NCI-H2081 treated with DMSO at 0.1 percent for 48 hours (cell line): ENCODE measurements around the gene ABCA1.
"Not testable (repeated sequence)": the region's sequence is repeated elsewhere in the genome, so short reads cannot be mapped to it uniquely, and the experiment has no call there.

Experiments
- DNase-seq: peaks from one replicate; lab custom pipeline; 2025; lab: John Stamatoyannopoulos, UW

ABCA1 gene

DNA sequence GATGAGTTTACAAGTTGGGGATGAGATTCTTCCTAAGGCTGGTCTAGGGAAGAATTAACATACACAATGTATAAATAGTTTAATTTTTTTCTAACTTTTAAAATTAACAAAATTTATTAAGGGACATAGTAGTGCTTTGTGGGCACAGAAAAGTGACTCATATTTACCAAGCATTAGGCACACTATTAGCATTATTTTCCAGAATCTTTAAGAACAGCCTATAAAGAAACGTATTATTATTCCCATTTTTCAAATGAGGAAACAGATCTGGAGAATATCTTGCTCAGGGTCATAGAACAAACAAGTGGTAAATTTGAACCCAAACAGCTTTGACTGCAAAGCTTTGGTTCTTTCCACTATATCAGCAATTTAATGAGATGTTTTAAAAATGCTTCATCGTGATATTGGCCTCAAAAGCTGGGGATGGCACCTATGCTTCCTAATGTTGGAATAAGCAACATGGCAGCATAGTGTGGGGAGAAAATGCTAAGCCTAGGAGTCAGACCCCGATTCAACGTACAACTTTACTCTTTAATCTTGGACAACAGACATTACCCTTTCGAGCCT lies 55.9 kb downstream of the ABCA1 start:
- DNase-seq = no peak

DNA sequence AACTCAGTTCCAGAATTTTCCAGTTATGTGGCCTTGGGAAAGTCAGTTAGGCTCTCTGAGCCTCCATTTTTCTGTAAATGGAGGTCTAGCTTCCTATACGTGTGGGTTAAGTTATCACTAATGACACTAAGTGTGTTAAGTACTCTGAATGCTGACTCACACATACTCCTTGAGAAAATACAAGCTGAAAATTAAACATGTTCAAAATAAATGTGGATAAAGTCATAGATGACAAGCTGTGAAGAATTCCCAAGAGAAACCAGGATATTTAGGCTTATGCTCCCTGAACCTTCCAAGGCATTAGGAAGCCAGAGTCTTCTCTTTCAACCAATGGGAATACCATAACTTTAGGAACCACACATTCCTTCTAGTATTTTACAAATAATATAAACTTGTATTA lies 58.1 kb downstream of the ABCA1 start:
- DNase-seq = no peak

DNA sequence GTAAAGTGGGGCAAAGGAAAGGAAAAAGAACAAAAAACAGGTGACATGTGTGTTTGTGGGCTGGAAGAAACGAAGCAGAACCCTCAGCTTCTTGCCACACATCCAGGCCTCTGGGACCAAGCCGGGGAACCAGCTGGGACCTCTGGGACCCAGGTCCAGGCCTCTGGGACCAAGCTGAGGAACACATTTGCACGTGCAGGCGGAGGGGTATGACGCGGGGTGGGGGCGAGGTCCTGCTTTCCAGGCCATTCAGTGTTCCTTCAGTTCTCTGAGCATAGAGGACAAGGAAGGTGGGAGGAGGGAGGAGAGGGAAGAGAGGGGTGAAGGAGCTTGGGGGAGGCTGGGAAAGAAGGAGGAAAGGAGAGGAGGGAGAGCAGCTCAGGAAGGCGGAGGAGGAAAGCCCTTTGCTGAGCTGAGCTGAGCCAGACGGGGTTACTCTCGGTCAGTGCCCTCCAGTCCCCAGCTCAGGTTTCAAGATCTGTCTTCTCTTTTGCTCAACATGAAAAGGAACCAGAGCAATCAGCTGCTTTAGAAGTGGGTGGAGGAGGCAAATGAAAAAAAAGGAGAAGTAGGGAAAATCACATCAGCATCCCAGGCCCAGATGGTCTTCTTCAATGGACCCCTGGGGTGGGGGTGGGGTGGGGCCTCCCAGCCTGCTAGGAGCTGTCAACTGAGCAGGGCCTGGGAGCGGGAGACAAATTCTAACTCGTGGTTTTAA lies 59.1 kb downstream of the ABCA1 start:
- no peak for DNase-seq

DNA sequence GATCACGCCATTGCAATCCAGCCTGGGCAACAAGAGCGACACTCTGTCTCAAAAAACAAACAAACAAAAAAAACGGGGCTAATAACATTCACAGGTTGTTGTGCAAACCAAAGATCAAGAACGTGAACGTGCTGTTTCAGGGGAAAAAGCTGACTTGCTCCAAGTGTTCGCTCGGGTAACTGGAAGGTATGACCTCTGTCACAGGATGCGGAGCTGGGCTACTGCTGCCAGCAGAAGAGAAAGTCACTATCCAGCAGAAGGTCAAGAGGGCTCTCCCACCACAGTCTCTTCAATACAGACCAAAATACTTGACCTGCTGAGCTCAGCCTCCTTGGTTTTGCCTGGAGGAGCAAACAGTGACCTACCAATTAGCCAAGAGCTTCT lies 59.7 kb downstream of the ABCA1 start:
- DNase-seq = no peak

DNA sequence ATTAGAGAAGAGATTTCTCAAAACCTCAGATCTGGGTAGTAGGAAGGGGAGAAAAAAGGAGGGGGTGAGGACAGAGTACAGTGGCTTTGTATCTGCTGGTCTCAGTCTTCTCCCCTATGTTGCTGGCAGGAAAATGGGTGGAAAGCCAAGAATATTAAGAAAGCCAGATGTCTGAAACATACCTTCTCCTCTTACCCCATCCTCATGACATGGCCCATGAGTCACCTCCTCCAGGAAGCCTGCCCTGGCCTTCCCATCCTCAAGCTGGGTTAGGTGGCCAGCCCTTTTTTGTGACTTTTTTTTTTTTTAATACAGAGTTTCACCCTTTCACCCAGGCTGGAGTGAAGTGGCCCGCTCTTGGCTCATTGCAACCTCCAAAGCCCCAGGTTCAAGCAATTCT lies 61.8 kb downstream of the ABCA1 start:
- no peak for DNase-seq

DNA sequence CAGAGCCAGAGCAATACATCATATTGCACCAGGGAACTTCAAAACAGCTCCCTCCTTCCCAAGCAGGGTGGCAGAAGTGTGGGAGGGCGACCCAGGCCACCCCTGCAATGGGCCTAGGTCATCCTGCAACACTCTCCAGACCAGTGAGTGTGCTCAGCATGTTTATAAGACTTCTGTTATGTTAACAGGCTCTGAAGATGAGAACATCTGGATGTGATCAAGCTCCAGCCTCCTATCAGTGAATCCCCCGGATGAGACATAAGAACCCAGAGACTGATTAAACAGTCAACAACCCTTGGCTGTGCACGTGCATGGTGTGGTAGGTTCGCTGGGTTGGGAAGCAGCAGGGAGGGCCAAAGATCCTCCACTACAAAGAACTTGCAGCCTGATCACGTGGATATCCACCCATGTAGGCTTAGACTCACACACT lies 63.3 kb downstream of the ABCA1 start:
- DNase-seq = no peak

DNA sequence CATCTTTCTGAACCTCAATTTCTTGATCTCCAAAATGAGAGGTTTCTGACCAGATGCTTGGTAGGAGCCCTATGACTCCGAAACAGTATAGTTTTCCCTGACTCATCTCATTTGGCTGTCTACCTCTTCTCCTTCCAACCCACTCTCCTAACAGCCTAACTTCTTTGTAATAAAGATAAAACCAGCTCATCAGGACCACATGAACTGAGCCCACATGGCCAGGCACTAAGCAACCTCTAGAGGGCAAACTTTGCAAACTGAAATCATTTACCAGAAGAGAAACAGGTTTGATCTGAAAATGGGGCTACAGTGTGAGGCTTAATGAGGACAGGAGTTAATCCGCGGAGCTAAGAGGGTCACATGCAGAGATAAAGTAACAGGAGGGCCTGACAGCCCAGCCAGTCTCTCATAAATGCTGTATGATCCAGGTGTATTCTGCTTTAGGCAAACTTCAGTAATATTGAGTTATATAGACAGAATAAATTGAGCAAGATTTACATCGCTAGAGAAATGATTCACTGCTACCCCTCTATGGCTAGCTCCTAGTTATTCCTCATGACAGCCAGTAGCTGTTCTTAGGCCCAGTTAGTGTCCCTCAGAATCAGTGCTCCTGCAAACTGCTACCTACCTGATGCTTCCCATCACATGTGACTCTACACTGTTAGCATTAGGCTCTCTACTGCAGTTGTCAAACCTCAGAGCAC lies 64.6 kb downstream of the ABCA1 start:
- DNase-seq = peak; percentile 74

DNA sequence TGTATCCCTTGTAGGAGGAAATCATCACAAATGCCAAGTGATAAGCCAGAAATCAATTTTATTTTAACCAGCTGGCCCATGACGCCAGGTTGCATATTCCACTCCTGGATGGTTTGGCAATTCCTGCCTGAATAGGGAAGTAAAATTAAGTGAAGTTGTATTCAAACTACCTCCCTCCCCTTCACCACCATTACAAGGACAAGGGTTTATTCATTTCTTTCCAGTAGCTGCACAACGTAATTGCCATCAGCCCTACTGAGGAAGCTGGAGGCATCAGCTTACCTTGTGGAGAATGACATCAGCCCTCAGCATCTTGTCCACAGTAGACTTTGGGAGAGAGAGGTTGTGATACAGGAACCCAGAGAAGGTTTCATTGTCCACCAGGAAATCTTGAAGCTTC lies 66.6 kb downstream of the ABCA1 start:
- no peak for DNase-seq

DNA sequence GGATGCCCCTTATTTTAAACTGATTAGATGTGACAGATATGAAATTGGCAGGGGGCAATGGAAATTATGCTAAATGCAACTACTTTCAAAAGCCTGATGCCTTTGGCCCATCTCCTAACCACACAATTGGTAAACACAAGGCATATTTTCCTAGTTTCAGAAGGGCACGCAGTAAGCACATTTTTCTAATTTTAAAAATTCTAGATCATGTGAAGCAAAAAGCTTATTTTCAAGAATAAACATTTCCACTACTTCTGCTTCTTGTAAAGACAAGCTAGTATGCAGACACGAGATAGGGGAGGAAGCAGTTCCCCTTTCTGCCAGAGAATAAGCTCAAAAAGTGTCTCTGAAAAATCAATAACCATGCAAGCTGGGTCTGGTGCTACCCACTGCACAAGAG lies 67.7 kb downstream of the ABCA1 start:
- DNase-seq = no peak

DNA sequence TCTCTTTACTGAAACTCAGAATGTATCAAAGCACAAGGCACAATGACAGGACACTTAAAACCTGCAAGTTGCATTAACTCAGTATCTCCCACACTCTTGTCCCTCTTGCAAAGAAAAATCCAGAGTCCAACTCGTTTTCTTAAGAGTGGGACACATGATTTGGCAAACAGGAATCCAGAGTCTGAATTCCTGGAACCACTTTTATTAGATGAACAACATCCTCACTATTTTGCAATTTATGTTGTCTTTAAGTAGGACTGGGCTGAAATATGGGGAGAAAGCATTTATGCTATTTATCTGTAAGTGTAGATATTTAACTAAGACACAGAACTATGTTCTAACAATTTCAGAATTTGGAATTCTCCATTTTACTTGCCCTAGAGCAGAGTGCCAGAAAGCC lies 69.1 kb downstream of the ABCA1 start:
- DNase-seq = no peak

DNA sequence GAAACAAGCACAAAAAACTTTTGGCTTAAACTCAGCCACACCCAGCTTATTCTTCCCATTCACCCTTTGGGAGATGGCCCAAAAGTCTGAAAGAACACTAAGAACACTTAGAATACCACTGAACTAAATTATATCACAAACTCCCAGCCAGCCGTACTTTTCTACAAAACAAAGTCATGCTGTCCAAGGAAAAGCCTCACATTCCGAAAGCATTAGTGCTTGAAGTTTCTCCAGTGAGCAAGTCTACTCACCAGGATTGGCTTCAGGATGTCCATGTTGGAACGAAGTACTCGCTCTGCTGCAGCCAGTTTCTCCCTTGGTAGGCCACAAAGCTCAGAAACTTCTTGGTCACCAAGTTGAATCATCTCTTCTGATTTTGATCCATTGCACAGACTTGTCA lies 69.7 kb downstream of the ABCA1 start:
- no peak for DNase-seq

DNA sequence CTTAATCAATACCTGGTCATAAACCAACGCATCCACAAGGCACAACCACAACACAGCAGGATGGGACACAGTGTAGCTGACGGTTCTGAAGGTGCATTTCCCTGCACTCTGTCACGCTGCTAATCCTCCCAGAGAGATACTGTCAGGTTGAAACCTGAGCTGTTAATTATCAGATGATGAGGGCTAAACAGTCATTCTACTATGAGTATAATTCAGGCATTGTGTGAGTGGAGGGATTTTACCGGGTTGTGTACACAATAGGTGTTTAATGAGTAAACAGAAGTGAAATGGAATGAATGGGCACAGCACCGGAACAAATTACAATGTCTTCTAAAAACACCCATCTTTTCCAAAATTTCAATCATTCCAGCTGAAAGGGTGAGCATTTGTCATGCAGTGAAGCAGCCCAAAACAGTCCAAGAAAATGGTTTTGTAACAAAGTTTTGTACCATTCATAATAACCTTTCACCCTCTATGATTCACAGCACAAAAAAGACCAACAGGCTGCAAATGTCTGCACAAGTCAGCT lies 71.5 kb downstream of the ABCA1 start:
- DNase-seq = peak; percentile 89

DNA sequence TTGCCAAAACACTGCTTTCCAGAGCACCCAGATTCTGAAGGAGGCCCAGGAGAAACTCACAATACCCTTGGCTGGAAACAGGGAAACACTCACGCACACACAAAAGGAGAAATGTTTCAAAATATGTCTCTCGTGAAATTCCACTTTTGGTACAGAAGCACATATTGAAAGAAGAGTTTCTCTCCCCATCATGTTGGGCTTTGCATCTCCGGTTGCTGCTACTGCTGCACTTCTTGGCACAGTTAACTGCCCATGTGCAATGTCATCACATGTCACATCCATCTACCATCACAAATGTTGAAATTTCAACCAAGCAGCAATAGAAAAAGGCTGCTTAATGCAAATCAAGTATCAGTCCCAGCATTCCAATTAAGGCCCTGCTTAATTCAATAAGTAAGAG lies 72.1 kb downstream of the ABCA1 start:
- DNase-seq = no peak

DNA sequence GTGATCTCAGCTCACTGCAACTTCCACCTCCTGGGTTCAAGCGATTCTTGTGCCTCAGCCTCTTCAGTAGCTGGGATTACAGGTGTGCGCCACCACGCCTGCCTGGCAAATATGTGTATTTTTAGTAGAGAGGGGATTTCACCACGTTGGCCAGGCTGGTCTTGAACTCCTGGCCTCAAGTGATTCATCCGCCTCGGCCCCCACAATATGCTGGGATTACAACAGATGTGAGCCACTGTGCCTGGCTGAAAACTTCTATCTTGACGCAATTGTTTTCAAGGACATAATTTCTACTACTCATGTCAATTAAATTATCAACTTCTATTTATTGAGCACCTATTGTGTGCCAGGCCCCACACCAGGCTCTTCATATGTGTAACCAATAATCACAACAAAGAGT lies 72.7 kb downstream of the ABCA1 start:
- not testable (repeated sequence) for DNase-seq

DNA sequence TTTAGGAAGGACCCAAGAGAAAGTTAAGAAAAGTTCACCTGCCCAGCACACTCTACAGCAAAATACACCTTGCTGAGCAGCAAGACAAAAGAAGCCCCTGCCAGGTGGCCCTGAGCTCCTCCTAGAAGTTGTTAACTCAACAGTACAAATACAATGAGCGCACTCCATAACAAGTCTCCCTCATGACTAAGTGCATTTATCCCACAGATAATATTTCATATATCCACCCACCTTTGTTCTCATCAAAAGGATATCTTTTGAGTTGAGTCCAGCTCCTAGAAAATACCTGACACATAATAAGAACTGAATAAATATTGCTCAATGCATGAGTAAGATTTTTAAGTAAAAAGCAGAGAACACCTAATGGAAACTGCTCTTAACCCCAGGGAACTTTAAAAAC lies 73.3 kb downstream of the ABCA1 start:
- DNase-seq = no peak

DNA sequence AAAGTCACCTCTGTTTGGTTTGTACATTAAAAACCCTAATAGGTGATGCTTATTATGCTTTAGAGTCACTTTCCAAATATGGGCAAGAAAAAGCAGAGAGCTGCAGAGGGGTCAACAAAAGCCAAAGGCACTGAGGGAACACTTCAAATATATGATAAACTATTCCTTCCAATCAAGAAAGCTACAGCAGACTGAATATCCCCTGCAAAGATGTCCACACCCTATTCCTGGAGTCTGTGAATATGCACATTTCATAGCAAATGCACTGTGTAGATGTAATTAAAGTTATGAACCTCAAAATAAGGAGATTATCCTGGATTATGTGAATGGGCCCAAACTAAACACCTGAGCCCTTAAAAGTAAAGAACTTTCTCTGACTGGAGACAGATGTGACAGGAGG lies 74.3 kb downstream of the ABCA1 start:
- no peak for DNase-seq

DNA sequence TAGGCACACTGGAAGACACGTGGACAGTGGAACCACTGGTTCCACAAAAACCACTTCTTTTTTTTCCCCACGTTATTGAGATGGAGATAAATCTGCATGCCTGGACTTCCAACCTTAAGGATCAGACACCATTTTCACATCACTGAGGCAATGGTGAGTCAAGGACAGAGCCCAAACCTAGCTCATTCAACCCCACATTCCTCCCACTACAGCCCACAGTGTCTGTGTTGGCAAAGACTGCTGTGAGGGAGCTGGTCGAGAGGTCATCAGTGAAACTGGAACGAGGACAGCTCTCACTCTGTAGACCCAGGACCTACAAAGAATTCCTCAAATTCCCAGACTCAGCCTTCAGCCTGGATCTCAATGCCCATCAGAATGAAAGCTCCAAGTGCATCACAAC lies 74.8 kb downstream of the ABCA1 start:
- DNase-seq = no peak

DNA sequence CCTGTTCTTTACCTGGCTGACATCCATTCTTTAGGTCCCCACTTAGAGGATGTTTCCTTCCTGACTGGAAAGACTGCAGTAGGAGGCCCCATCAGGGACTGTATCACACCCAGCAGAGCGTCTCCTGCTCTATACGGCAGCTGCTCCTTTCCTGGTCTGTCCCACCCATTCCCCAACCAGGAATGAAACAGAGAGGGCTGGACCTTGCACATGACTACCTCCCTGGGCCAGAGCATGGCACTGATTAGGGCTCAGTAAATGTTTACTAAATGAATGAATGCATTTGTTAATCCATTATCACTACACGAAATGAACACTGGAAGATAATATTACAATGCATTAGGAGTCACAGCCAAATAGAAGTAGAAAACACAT lies 76.4 kb downstream of the ABCA1 start:
- no peak for DNase-seq

DNA sequence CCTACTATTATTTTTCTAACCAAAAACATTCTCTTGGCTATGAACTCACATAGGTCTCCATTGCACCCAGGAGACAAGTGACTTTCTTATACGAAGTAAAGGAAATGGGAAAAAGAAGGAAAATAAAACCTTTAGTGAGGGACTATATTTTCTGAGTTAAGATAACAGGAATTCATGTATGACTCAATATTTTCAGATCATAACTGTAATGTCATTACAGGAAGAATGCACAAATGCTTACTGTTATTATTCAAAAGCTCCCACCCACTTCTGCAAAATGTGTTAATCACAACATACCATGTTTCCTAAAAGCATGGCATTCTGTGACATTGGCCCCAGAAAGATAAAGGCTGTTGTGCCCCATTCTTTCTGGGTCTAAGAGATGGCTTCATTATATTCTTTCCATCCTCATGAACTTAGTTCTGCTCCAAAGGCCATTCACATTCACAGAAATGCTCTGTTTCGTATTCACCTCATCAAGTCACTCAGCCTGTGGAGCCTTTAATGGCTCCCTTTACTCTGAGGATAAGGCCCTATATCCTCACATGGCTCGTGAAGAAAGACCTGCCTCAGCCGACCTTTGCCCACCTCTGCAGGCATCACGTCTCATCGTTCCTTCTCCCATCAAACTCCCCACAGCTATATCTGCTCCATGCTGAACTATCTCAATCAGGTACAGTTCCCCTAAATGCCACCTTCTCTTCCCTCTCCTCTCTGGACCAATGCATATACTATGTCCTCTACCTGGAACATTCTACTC lies 77.0 kb downstream of the ABCA1 start:
- DNase-seq = no peak

DNA sequence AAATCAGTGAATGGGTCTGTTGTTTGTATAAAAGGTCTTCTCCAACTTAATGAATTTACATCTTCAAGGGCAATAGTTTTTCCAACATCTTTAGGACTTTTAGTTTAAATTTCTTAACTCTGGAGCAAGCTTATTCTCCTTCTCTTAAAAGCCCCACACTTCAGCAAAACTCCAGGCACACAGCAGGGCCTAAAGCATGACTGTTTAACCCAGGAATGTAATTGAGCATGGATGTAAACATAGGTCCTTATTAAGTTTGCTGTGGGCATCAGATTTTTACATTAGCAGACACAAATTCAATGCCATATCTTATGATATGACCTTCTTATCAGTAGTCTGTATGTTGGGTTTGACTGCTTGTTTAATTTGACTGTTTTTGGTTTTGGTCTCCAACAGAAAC lies 78.9 kb downstream of the ABCA1 start:
- no peak for DNase-seq

DNA sequence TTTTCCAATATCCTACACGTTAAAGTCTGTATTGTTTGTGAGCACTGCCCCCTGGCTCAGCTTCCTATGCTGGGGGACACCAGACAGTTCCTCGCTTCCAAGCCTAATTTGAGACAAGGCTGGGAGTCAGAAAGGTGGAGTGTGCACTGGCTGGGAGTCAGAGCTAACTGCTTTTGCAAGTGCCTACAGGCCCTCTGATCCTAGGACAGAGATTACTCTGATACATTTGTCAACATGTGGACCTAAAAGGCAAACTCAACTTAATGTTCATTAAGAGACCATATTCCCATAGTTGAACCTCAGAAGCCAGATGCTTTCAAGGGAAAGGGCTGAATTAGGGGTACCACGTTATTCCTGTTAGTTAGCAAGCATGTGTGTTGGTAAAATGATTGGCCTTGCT lies 83.2 kb downstream of the ABCA1 start:
- no peak for DNase-seq

DNA sequence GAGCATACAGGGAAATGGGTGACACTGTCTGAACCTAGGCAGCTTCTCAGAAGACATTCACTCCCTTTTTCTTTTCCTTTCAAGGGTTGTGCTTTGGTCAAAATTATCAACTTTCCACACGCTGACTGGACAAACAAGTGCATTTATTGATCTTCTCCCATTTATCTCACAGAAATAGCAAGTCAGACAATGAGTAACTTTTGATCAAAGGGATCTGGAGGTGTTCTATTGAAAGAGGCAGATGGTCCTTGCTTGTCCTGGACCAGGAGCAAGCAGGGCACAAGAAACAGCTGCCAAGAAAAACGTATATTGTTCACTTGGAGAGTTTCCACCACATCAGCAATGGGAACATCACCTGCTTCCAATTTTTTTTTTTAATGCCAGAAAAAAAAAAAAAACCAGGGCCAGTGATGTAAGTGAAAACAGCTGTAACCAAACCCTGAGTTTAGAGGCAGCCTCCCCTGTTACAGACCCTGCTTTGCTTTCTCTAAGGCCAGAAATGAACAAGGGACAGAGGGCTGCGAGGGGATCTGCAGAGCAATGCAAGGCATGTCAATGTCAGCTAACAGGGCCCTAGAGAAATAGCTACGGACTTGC lies 84.2 kb downstream of the ABCA1 start:
- DNase-seq = no peak
